Suprapubic skin (tissue), 4 donors: ENCODE measurements around the gene TMEFF1. TPM values are rescaled to one million over a fixed set of nuclear protein-coding genes. Genes with fewer than 3 reads are reported as not detected.
"Not testable (repeated sequence)": the region's sequence is repeated elsewhere in the genome, so short reads cannot be mapped to it uniquely, and the experiment has no call there.

Experiments used
- DNase-seq, 2 donors: peaks; one replicate each; pipeline ENCODE4 v3.0.0-alpha.2; 2019; ENCODE audit warnings: low spot score in 2 of 2
- H3K27ac ChIP-seq: fragments of 200-600 bp; sonication (generic); one replicate; pipeline ENCODE4 v1.5.1; 2019
- H3K27me3 ChIP-seq: fragments of 200-600 bp; sonication (generic); one replicate; pipeline ENCODE4 v1.5.1; 2019
- H3K36me3 ChIP-seq: fragments of 200-600 bp; sonication (generic); one replicate; pipeline ENCODE4 v1.5.1; 2019
- H3K4me1 ChIP-seq: fragments of 200-600 bp; sonication (generic); one replicate; pipeline ENCODE4 v1.5.1; 2019
- H3K4me3 ChIP-seq: fragments of 200-600 bp; sonication (generic); one replicate; pipeline ENCODE4 v1.5.1; 2019; ENCODE audit warnings: mild to moderate bottlenecking
- H3K9me3 ChIP-seq: fragments of 200-600 bp; sonication (generic); one replicate; pipeline ENCODE4 v1.5.1; 2019
- EP300 ChIP-seq: sonication (generic); formaldehyde crosslinking; IDR thresholded peaks from one replicate; pipeline ENCODE4 v1.6.1; 2017; ENCODE audit warnings: antibody characterized with exemption
- POLR2A ChIP-seq, 2 donors: fragments of 450-650 bp; IDR thresholded peaks; one replicate each; pipeline ENCODE4 v1.6.1; 2017; ENCODE audit warnings: antibody characterized with exemption in 2 of 2, mild to moderate bottlenecking in 2 of 2, moderate library complexity in 2 of 2
- POLR2AphosphoS5 ChIP-seq, 3 donors: sonication (generic); formaldehyde crosslinking; IDR thresholded peaks; one replicate each; pipeline ENCODE4 v1.6.1; 2017; ENCODE audit warnings: antibody characterized with exemption in 3 of 3
- WGBS: methylation state at CpG from one replicate; pipeline ENCODE4 v1.1.5; 2018; 5-methylcytosine and 5-hydroxymethylcytosine counted together
- total RNA-seq, 4 donors: library from RNA; depleted of rRNA; stranded (reverse); fragments of >200 nt; gene quantifications; one replicate each; pipeline ENCODE4 v1.1.0, GENCODE V29; 2016
- TF ChIP-seq, protein P1 (sequence below), 2 donors: fragments of 200-600 bp in 1 of 2; fragments of 450-650 bp in 1 of 2; sonication (generic) in 1 of 2; IDR thresholded peaks; one replicate each; pipeline ENCODE4 v1.5.1; 2016 to 2019; ENCODE audit warnings: antibody characterized with exemption in 2 of 2, mild to moderate bottlenecking in 1 of 2, moderate library complexity in 1 of 2

Gene TMEFF1
- total RNA-seq, 4 donors from 2014 or later = 0.32 to 0.49 TPM; not detected in 2

DNA sequence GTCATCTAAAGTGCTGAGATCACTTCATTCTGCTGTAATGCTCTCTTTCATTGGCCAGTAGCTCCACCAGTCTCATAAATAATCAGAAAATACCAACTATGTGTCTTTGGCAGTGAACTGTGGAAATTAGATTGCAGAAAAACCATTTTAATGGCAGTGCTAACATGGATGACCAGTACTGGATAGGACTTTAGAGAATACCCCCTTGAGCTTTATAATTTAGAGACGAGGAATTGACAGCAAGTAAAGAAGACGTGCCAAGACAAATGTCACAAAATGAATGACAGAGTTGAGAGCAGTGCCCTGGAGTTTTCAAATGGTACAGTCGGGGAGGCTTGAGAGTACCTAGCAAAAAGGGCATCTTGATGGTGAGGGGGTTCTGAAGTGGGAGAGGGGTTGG is 40.2 kb upstream of the TMEFF1 start:
- H3K27ac ChIP-seq = no peak overlapping the region
- no peaks in the 10 kb centered on the region for H3K27me3 ChIP-seq
- H3K4me3 ChIP-seq = no peak overlapping the region
- WGBS = 82% methylated on average over 3 of the region's 3 CpGs
- TF ChIP-seq EP300 (no peak), POLR2AphosphoS5 (IDR thresholded peaks at IDR 0.05) (no peak), POLR2A (IDR thresholded peaks at IDR 0.05) (no peak)
- TF ChIP-seq, protein P1, sequence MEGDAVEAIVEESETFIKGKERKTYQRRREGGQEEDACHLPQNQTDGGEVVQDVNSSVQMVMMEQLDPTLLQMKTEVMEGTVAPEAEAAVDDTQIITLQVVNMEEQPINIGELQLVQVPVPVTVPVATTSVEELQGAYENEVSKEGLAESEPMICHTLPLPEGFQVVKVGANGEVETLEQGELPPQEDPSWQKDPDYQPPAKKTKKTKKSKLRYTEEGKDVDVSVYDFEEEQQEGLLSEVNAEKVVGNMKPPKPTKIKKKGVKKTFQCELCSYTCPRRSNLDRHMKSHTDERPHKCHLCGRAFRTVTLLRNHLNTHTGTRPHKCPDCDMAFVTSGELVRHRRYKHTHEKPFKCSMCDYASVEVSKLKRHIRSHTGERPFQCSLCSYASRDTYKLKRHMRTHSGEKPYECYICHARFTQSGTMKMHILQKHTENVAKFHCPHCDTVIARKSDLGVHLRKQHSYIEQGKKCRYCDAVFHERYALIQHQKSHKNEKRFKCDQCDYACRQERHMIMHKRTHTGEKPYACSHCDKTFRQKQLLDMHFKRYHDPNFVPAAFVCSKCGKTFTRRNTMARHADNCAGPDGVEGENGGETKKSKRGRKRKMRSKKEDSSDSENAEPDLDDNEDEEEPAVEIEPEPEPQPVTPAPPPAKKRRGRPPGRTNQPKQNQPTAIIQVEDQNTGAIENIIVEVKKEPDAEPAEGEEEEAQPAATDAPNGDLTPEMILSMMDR (IDR thresholded peaks at IDR 0.05) = no peak
- DNase-seq = no peak
- no peaks in the 10 kb centered on the region for H3K36me3 ChIP-seq
- H3K9me3 ChIP-seq = no peaks in the 10 kb centered on the region
- H3K4me1 ChIP-seq = peaks cover 19% of the 10 kb centered on the region

GRCh38 chr9:100436571-100436970 is 36.4 kb upstream of the TMEFF1 start:
- TF ChIP-seq, protein P1 (IDR thresholded peaks at IDR 0.05) = no peak
- no peak for TF ChIP-seq EP300
- TF ChIP-seq POLR2AphosphoS5 (IDR thresholded peaks at IDR 0.05) = no peak
- TF ChIP-seq POLR2A (IDR thresholded peaks at IDR 0.05) = no peak
- no peaks in the 10 kb centered on the region for H3K27me3 ChIP-seq
- WGBS = 96% methylated on average over 7 of the region's 7 CpGs
- no peaks in the 10 kb centered on the region for H3K36me3 ChIP-seq
- H3K4me3 ChIP-seq = no peak overlapping the region
- no peaks in the 10 kb centered on the region for H3K9me3 ChIP-seq
- no peak overlapping the region for H3K27ac ChIP-seq
- no peak for DNase-seq
- H3K4me1 ChIP-seq = no peaks in the 10 kb centered on the region

DNA sequence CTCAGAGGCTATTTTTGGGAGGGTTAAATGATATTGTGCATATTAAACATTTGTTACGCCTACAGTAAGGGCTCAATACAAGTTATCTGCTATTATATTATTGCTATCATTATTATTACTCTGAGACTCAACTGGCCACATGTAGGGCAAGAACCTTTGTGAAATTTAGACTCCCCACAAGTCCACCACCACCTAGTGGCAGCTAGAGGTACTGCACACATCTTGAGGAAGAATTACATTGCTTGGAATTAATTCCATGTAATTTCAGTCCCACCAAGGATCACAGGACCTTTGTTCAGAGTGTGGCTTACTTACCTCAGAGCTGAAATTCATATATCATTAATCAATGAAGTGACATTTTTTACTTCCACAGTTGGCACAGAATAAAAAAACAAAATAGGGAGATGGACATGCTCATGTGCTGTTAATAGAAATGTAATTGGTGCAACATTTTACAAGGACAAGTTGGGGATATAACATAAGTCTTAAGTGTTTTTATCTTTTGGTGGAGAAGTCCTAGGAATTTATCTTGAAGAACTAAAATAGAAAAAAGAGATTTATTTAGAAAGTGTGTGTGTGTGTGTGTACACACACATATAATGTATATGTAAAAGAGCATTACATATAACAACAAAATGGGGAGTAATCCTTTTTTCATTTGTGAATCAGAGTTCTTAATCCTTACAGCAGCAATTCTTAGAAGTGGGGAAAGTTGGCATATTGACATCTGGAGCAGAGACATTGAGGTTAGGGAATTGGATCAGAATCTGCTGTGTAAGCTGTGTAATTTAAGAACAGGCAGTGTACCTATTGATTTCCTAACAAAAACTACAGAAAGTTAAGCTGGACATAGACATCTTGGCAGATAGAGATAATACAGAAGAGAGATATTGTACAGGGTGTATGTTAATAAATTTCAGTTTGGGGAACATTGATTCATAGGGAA is 34.8 kb upstream of the TMEFF1 start:
- no peaks in the 10 kb centered on the region for H3K4me1 ChIP-seq

GRCh38 chr9:100440071-100440470 is 32.9 kb upstream of the TMEFF1 start:
- Histone ChIP-seq H3K4me1 (no peaks in the 10 kb centered on the region), H3K27ac (no peak overlapping the region), H3K27me3 (no peaks in the 10 kb centered on the region), H3K4me3 (no peak overlapping the region), H3K9me3 (no peaks in the 10 kb centered on the region), H3K36me3 (no peaks in the 10 kb centered on the region)
- no peak for DNase-seq
- 94% methylated on average over 3 of the region's 3 CpGs for WGBS
- no peak for TF ChIP-seq EP300
- no peak for TF ChIP-seq POLR2A (IDR thresholded peaks at IDR 0.05)
- TF ChIP-seq, protein P1 (IDR thresholded peaks at IDR 0.05) = no peak
- TF ChIP-seq POLR2AphosphoS5 (IDR thresholded peaks at IDR 0.05) = no peak

More for the DNA sequence above, 34.8 kb upstream of the TMEFF1 start:
- TF ChIP-seq, protein P1 (IDR thresholded peaks at IDR 0.05) = peak; percentile 76 to 91
- TF ChIP-seq POLR2AphosphoS5 (IDR thresholded peaks at IDR 0.05) (no peak), POLR2A (IDR thresholded peaks at IDR 0.05) (no peak), EP300 (no peak)
- peak; percentile 85 to 86 for DNase-seq
- Histone ChIP-seq H3K9me3 (no peaks in the 10 kb centered on the region), H3K36me3 (no peaks in the 10 kb centered on the region), H3K27ac (no peak overlapping the region), H3K4me3 (no peak overlapping the region), H3K27me3 (no peaks in the 10 kb centered on the region)
- 89% methylated on average over 1 of the region's 1 CpG for WGBS

- not testable (repeated sequence) for H3K9me3 ChIP-seq, H3K27ac ChIP-seq, DNase-seq, H3K27me3 ChIP-seq, H3K36me3 ChIP-seq, H3K4me1 ChIP-seq, H3K4me3 ChIP-seq
- 94% methylated on average over 5 of the region's 5 CpGs for WGBS
Observed at GRCh38 chr9:100440487-100440886, 32.5 kb upstream of the TMEFF1 start.
